Fibroblast of skin of back (primary cell): ENCODE results near the gene TMCC1.
"Not testable (repeated sequence)": the region's sequence is repeated elsewhere in the genome, so short reads cannot be mapped to it uniquely, and the experiment has no call there.

Experiments used
- DNase-seq: peaks from one replicate; pipeline ENCODE4 v3.0.0-alpha.2; 2013

Gene TMCC1

GRCh38 chr3:129641567-129642260 lies 251.8 kb downstream of the TMCC1 start:
- DNase-seq, result not testable (repeated sequence)

- not testable (repeated sequence) for DNase-seq
These were observed 252.5 kb downstream of the TMCC1 start for GRCh38 chr3:129640985-129641384.

- DNase-seq, result no peak
These were observed 255.0 kb downstream of the TMCC1 start for GRCh38 chr3:129638481-129638880.

- DNase-seq, result no peak
These were observed 257.4 kb downstream of the TMCC1 start for GRCh38 chr3:129636082-129636481.

GRCh38 chr3:129635656-129636055 lies 257.9 kb downstream of the TMCC1 start:
- no peak for DNase-seq

- no peak for DNase-seq
These were observed 259.6 kb downstream of the TMCC1 start for GRCh38 chr3:129633751-129634481.

GRCh38 chr3:129632977-129633376 lies 260.5 kb downstream of the TMCC1 start:
- DNase-seq, result no peak

GRCh38 chr3:129632556-129632955 lies 261.0 kb downstream of the TMCC1 start:
- no peak for DNase-seq

- DNase-seq, result no peak
These were observed 261.5 kb downstream of the TMCC1 start for GRCh38 chr3:129632056-129632455.

- DNase-seq, result no peak
These were observed 264.5 kb downstream of the TMCC1 start for GRCh38 chr3:129629011-129629410.

GRCh38 chr3:129628169-129628522 lies 265.4 kb downstream of the TMCC1 start:
- no peak for DNase-seq

GRCh38 chr3:129627350-129628168 lies 266.0 kb downstream of the TMCC1 start:
- peak; percentile 79 for DNase-seq

GRCh38 chr3:129626744-129627349 lies 266.7 kb downstream of the TMCC1 start:
- peak; percentile 89 for DNase-seq

- DNase-seq, result no peak
These were observed 268.2 kb downstream of the TMCC1 start for GRCh38 chr3:129625072-129625874.

- DNase-seq, result no peak
These were observed 269.0 kb downstream of the TMCC1 start for GRCh38 chr3:129624347-129625071.

- no peak for DNase-seq
These were observed 269.9 kb downstream of the TMCC1 start for GRCh38 chr3:129623447-129624118.

GRCh38 chr3:129622933-129623332 lies 270.6 kb downstream of the TMCC1 start:
- no peak for DNase-seq

GRCh38 chr3:129622226-129622874 lies 271.2 kb downstream of the TMCC1 start:
- DNase-seq, result no peak

GRCh38 chr3:129621626-129622225 lies 271.8 kb downstream of the TMCC1 start:
- DNase-seq, result no peak
